HepG2 (cell line): Measurements from ENCODE around the gene PSMA3. TPM values are rescaled to one million over a fixed set of nuclear protein-coding genes. Genes with fewer than 3 reads are reported as not detected.
A peak's percentile ranks its signal among the peaks of the same experiment; 100 is the strongest.

ENCODE experiments used
- ATAC-seq: fragments of 200-7000 bp; cut with Tn5 transposase; 3 replicates; pipeline ENCODE4 v1.9.1; 2020; ENCODE audit warnings: mild to moderate bottlenecking, moderate library complexity
- BruUV-seq: library from RNA; stranded (reverse); fragments of 400-500 nt; replicated peaks from 2 replicates; lab custom pipeline; 2021; lab: Mats Ljungman, UMichigan
- CTCF ChIA-PET: fragments of 300-600 bp; formaldehyde crosslinking; extraction: SDS; loops from one replicate; lab custom pipeline; 2021; ENCODE audit warnings: low total read pairs, inconsistent platforms, low intra/inter-chr PET ratio; lab: Yijun Ruan, JAX
- POLR2A ChIA-PET: fragments of 350-600 bp; sonication (Branson Sonifier 250); formaldehyde crosslinking; loops from one replicate; lab custom pipeline; 2020; ENCODE audit warnings: antibody characterized with exemption, inconsistent platforms; lab: Yijun Ruan, JAX
- DNase-seq: peaks from one replicate; pipeline ENCODE4 v3.0.0-alpha.2; 2015; ENCODE audit warnings: low spot score
- FAIRE-seq: peaks from 3 replicates; lab custom pipeline; 2011; peaks lifted over from hg19 to GRCh38; lab: Jason Lieb, UNC
- H2AFZ ChIP-seq: one replicate; pipeline ENCODE4 v1.6.1; 2011; ENCODE audit warnings: low read length, inconsistent platforms
- H3K27ac ChIP-seq: fragments of 300-600 bp; 3 replicates; pipeline ENCODE4 v1.8.0; 2011; ENCODE audit warnings: mixed run types, mild to moderate bottlenecking, mixed read lengths, low read length, inconsistent platforms; ENCODE audit not compliant: insufficient read depth; ENCODE audit errors: extremely low read length
- H3K27me3 ChIP-seq, 2 experiments: fragments of 200-600 bp in 1 of 2; 2 replicates in 1 of 2; 3 replicates in 1 of 2; pipeline versions ENCODE4 v1.6.0 to v1.8.0; 2011; ENCODE audit warnings: low read length in 2 of 2, mild to moderate bottlenecking in 2 of 2, moderate library complexity in 2 of 2, inconsistent platforms in 1 of 2; ENCODE audit not compliant: insufficient read depth in 2 of 2, control insufficient read depth in 1 of 2
- H3K36me3 ChIP-seq, 2 experiments: fragments of 200-600 bp in 1 of 2; replicated peaks in 1 of 2; 2 replicates in 1 of 2; 3 replicates in 1 of 2; pipeline versions ENCODE4 v1.5.1 to v1.8.0; 2011; ENCODE audit warnings: low read length in 2 of 2, inconsistent platforms in 1 of 2; ENCODE audit not compliant: insufficient read depth in 2 of 2, control insufficient read depth in 1 of 2
- H3K4me1 ChIP-seq: 2 replicates; pipeline ENCODE4 v1.5.1; 2012; ENCODE audit warnings: low read length, inconsistent platforms; ENCODE audit not compliant: insufficient read depth
- H3K4me2 ChIP-seq: 2 replicates; pipeline ENCODE4 v1.6.0; 2011; ENCODE audit warnings: low read depth, low read length, inconsistent platforms
- H3K4me3 ChIP-seq, 3 experiments: fragments of 200-600 bp in 1 of 3; sonication (generic), shearing (Covaris generic) in 1 of 3; replicated peaks in 1 of 3; 2 replicates each; pipeline ENCODE4 v1.5.1; 2011 to 2016; ENCODE audit warnings: low read length in 3 of 3, inconsistent platforms in 2 of 3, low read depth in 2 of 3, mild to moderate bottlenecking in 2 of 3, control low read depth in 1 of 3, mixed read lengths in 1 of 3; ENCODE audit not compliant: insufficient read depth in 1 of 3
- H3K79me2 ChIP-seq: one replicate; pipeline ENCODE4 v1.6.1; 2011; ENCODE audit warnings: low read length, inconsistent platforms; ENCODE audit not compliant: insufficient read depth
- H3K9ac ChIP-seq: 2 replicates; pipeline ENCODE4 v1.6.0; 2011; ENCODE audit warnings: mild to moderate bottlenecking, low read depth, low read length, inconsistent platforms; ENCODE audit not compliant: insufficient read depth
- H3K9me3 ChIP-seq: 2 replicates; pipeline ENCODE4 v1.5.1; 2012; ENCODE audit warnings: mild to moderate bottlenecking, low read length
- H4K20me1 ChIP-seq: 2 replicates; pipeline ENCODE4 v1.6.0; 2011; ENCODE audit warnings: inconsistent platforms, mild to moderate bottlenecking, low read length, moderate library complexity; ENCODE audit not compliant: insufficient read depth
- MAFF ChIP-seq: IDR thresholded peaks from 2 replicates; pipeline ENCODE4 v1.6.1; 2011; ENCODE audit warnings: low read depth, low read length, improper control_type of control experiment
- MAFK ChIP-seq, 2 experiments: IDR thresholded peaks in 1 of 2; conservative IDR thresholded peaks in 1 of 2; 2 replicates each; pipeline ENCODE4 v1.6.1; 2011; ENCODE audit warnings: improper control_type of control experiment in 2 of 2, low read length in 2 of 2
- SATB2 ChIP-seq: sonication (generic); formaldehyde crosslinking; IDR thresholded peaks from 2 replicates; pipeline ENCODE4 v1.5.0; 2020; ENCODE audit warnings: missing genetic modification reagents
- WGBS: methylation state at CpG from one replicate; pipeline ENCODE4 v1.1.6; 2017; ENCODE audit warnings: low lambda C conversion rate; 5-methylcytosine and 5-hydroxymethylcytosine counted together
- in situ Hi-C: cut with HindIII; loops from 2 replicates; pipeline ENCODE4 v1.10.0; 2017; ENCODE audit warnings: low pct_unique_long_range_greater_than_20kb; ENCODE audit not compliant: extremely low pct_ligation_motif_present
- intact Hi-C: fragments of 100-400 bp; cut with micrococcal nuclease; formaldehyde crosslinking; loops from one replicate; pipeline ENCODE4 v1.10.0; 2022; ENCODE audit not compliant: unreplicated experiment
- polyA plus RNA-seq, 8 experiments: library from polyadenylated mRNA; depleted of rRNA in 3 of 8; stranded (reverse) in 7 of 8; unstranded in 1 of 8; fragments of >200 nt; fragmentation: Illumina TruSeq in 4 of 8; extraction: Trizol in 4 of 8; gene quantifications; 2 replicates each; pipeline versions ENCODE4 v1.2.1 to v1.2.3, GENCODE V29; 2011 to 2016; ENCODE audit warnings: low read depth in 4 of 8, missing spikeins in 1 of 8, mixed read lengths in 1 of 8; ENCODE audit not compliant: insufficient read depth in 1 of 8
- total RNA-seq, 5 experiments: library from RNA; depleted of rRNA; stranded (reverse); fragments of >200 nt; fragmentation: Illumina TruSeq; extraction: Trizol; gene quantifications; 2 replicates each; pipeline ENCODE4 v1.2.3, GENCODE V29; 2016; ENCODE audit warnings: low read depth in 1 of 5
- TF ChIP-seq, protein P1 (sequence below): sonication (generic); formaldehyde crosslinking; IDR thresholded peaks from 2 replicates; pipeline ENCODE4 v1.4.0; 2020; ENCODE audit warnings: missing genetic modification reagents
- TF ChIP-seq, protein P2 (sequence below), 2 experiments: sonication (generic) in 1 of 2; formaldehyde crosslinking in 1 of 2; IDR thresholded peaks; 2 replicates each; pipeline versions ENCODE4 v1.4.0 to v1.6.1; 2018 to 2020; ENCODE audit warnings: missing genetic modification reagents in 2 of 2, borderline replicate concordance in 1 of 2, low read depth in 1 of 2, mild to moderate bottlenecking in 1 of 2, missing biosample characterization in 1 of 2

PSMA3 gene
- total and polyA plus RNA-seq, 2 of the 13 experiments (the other 11 are each of a cell fraction or from before 2014, with no cell fraction given), result 232 to 275 TPM

GRCh38 chr14:58288106-58288792 is 43.6 kb downstream of the PSMA3 start:
- H3K9ac ChIP-seq, result no peak overlapping the region
- FAIRE-seq, result no peak
- no peak for DNase-seq
- peaks cover 78% of the 10 kb centered on the region for H3K4me1 ChIP-seq
- H3K36me3 ChIP-seq, result peaks cover 12 to 55% of the 10 kb centered on the region in 2 experiments
- POLR2A ChIA-PET, result interaction anchor here (1.3 to 4.1 kb wide), 3 partner anchors 10 to 44 kb away, joined by 6 to 57 read pairs (median 23); partner anchors contain the start of genes ARID4A and PSMA3
- in situ Hi-C loops (no loop called here), intact Hi-C loops (no loop called here)
- peak overlapping the region; percentile 38 for H3K4me2 ChIP-seq
- CTCF ChIA-PET, result no interaction called here
- H3K27ac ChIP-seq, result peak overlapping the region; percentile 68
- H3K27me3 ChIP-seq, result no peaks in the 10 kb centered on the region
- peaks cover 71% of the 10 kb centered on the region for H3K79me2 ChIP-seq
- TSS peak; percentile 6 for BruUV-seq
- H4K20me1 ChIP-seq, result no peaks in the 10 kb centered on the region
- no peak overlapping the region; a peak in 1 of 6 replicates for H3K4me3 ChIP-seq
- H2AFZ ChIP-seq, result no peak overlapping the region
- WGBS, result 95% methylated on average over 3 of the region's 3 CpGs
- TF ChIP-seq MAFF (0 out of 2 replicates have a peak, but pooled peaks have one; percentile 33), SATB2 (CRISPR knock-in tag) (0 out of 2 replicates have a peak, but pooled peaks have one; percentile 45), MAFK (conservative IDR thresholded peaks at IDR 0.05 in 1 of 2, IDR thresholded peaks at IDR 0.05 in 1 of 2; ENCODE audit: low read length in 2 of 2) (peak; percentile 21 to 41; a peak in 3 of 4 replicates)
- TF ChIP-seq, protein P1, sequence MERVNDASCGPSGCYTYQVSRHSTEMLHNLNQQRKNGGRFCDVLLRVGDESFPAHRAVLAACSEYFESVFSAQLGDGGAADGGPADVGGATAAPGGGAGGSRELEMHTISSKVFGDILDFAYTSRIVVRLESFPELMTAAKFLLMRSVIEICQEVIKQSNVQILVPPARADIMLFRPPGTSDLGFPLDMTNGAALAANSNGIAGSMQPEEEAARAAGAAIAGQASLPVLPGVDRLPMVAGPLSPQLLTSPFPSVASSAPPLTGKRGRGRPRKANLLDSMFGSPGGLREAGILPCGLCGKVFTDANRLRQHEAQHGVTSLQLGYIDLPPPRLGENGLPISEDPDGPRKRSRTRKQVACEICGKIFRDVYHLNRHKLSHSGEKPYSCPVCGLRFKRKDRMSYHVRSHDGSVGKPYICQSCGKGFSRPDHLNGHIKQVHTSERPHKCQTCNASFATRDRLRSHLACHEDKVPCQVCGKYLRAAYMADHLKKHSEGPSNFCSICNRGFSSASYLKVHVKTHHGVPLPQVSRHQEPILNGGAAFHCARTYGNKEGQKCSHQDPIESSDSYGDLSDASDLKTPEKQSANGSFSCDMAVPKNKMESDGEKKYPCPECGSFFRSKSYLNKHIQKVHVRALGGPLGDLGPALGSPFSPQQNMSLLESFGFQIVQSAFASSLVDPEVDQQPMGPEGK (CRISPR knock-in tag), result no peak
- TF ChIP-seq, protein P2, sequence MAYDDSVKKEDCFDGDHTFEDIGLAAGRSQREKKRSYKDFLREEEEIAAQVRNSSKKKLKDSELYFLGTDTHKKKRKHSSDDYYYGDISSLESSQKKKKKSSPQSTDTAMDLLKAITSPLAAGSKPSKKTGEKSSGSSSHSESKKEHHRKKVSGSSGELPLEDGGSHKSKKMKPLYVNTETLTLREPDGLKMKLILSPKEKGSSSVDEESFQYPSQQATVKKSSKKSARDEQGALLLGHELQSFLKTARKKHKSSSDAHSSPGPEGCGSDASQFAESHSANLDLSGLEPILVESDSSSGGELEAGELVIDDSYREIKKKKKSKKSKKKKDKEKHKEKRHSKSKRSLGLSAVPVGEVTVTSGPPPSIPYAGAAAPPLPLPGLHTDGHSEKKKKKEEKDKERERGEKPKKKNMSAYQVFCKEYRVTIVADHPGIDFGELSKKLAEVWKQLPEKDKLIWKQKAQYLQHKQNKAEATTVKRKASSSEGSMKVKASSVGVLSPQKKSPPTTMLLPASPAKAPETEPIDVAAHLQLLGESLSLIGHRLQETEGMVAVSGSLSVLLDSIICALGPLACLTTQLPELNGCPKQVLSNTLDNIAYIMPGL (CRISPR knock-in tag; IDR thresholded peaks at IDR 0.05; ENCODE audit: borderline replicate concordance in 1 of 2, low read depth in 1 of 2), result peak in 1 of 2 experiments; percentile 11; a peak in 1 of 4 replicates
- H3K9me3 ChIP-seq, result no peaks in the 10 kb centered on the region
- ATAC-seq, result no peak
